IMR-90 (cell line): ENCODE data around the gene TLCD2. TPM values are rescaled to one million over a fixed set of nuclear protein-coding genes. Genes with fewer than 3 reads are reported as not detected.

Source experiments
- ATAC-seq: fragments of 200-7000 bp; cut with Tn5 transposase; 2 replicates; pipeline ENCODE4 v1.9.1; 2020; ENCODE audit warnings: low read depth, mild to moderate bottlenecking, moderate library complexity
- BruUV-seq: library from RNA; stranded (reverse); fragments of 400-500 nt; replicated peaks from 2 replicates; lab custom pipeline; 2021; lab: Mats Ljungman, UMichigan
- CTCF ChIA-PET: fragments of 300-600 bp; formaldehyde crosslinking; extraction: SDS; loops from one replicate; lab custom pipeline; 2021; ENCODE audit warnings: antibody characterized with exemption; lab: Yijun Ruan, JAX
- POLR2A ChIA-PET: fragments of 300-600 bp; sonication (Branson Sonifier 250); formaldehyde crosslinking; loops from one replicate; lab custom pipeline; 2022; ENCODE audit warnings: antibody characterized with exemption; ENCODE audit not compliant: unreplicated experiment; lab: Charles Lee
- DNase-seq: peaks from one replicate; pipeline ENCODE4 v3.0.0; 2013
- H2AFZ ChIP-seq: replicated peaks from 2 replicates; pipeline ENCODE3; 2013; ENCODE audit warnings: low read length, mild to moderate bottlenecking; ENCODE audit not compliant: poor library complexity
- H2AK5ac ChIP-seq: 2 replicates; pipeline ENCODE4 v1.6.1; 2013; ENCODE audit warnings: low read depth, low read length, inconsistent platforms
- H2AK9ac ChIP-seq: replicated peaks from 2 replicates; pipeline ENCODE3; 2013; ENCODE audit warnings: mild to moderate bottlenecking, low read depth, low read length, moderate library complexity; ENCODE audit not compliant: poor library complexity
- H2BK120ac ChIP-seq: 2 replicates; pipeline ENCODE4 v1.6.1; 2013; ENCODE audit warnings: low read depth, low read length, inconsistent platforms
- H2BK15ac ChIP-seq: 3 replicates; pipeline ENCODE4 v1.6.1; 2013; ENCODE audit warnings: low read depth, low read length, inconsistent platforms
- H2BK20ac ChIP-seq: 2 replicates; pipeline ENCODE4 v1.6.1; 2013; ENCODE audit warnings: low read depth, mild to moderate bottlenecking, inconsistent platforms, low read length, moderate library complexity
- H2BK5ac ChIP-seq: 2 replicates; pipeline ENCODE4 v1.6.1; 2013; ENCODE audit warnings: mild to moderate bottlenecking, low read depth, low read length, inconsistent platforms; ENCODE audit not compliant: poor library complexity, severe bottlenecking
- H3K14ac ChIP-seq: replicated peaks from 2 replicates; pipeline ENCODE4 v1.6.1; 2013; ENCODE audit warnings: low read depth, low read length, inconsistent platforms
- H3K18ac ChIP-seq: 2 replicates; pipeline ENCODE4 v1.6.1; 2013; ENCODE audit warnings: low read depth, low read length, control low read depth
- H3K23ac ChIP-seq: 2 replicates; pipeline ENCODE4 v1.6.1; 2013; ENCODE audit warnings: low read depth, low read length, inconsistent platforms
- H3K27ac ChIP-seq: 2 replicates; pipeline ENCODE4 v1.5.1; 2013; ENCODE audit warnings: mild to moderate bottlenecking, control low read depth, low read length; ENCODE audit not compliant: insufficient read depth
- H3K27me3 ChIP-seq: 2 replicates; pipeline ENCODE4 v1.6.1; 2013; ENCODE audit warnings: low read length; ENCODE audit not compliant: control insufficient read depth, insufficient read depth
- H3K36me3 ChIP-seq: 2 replicates; pipeline ENCODE4 v1.6.1; 2013; ENCODE audit warnings: low read length, mixed read lengths; ENCODE audit not compliant: control insufficient read depth, insufficient read depth
- H3K4ac ChIP-seq: 2 replicates; pipeline ENCODE4 v1.6.1; 2013; ENCODE audit warnings: low read depth, low read length, inconsistent platforms
- H3K4me1 ChIP-seq: 2 replicates; pipeline ENCODE4 v1.6.1; 2013; ENCODE audit warnings: low read length, mixed read lengths; ENCODE audit not compliant: control insufficient read depth, insufficient read depth
- H3K4me2 ChIP-seq: 2 replicates; pipeline ENCODE4 v1.6.1; 2013; ENCODE audit warnings: low read depth, mild to moderate bottlenecking, control low read depth, low read length, moderate library complexity
- H3K4me3 ChIP-seq: 2 replicates; pipeline ENCODE4 v1.5.1; 2013; ENCODE audit warnings: low read depth, mild to moderate bottlenecking, control low read depth, low read length, moderate library complexity; ENCODE audit not compliant: insufficient read depth
- H3K56ac ChIP-seq: 2 replicates; pipeline ENCODE4 v1.6.1; 2013; ENCODE audit warnings: low read length, inconsistent platforms; ENCODE audit not compliant: insufficient read depth; ENCODE audit errors: extremely low read depth
- H3K79me1 ChIP-seq, 2 experiments: 2 replicates each; pipeline ENCODE4 v1.6.1; 2013; ENCODE audit warnings: low read length in 2 of 2, inconsistent platforms in 1 of 2, low read depth in 1 of 2
- H3K9ac ChIP-seq: 2 replicates; pipeline ENCODE4 v1.6.1; 2013; ENCODE audit warnings: low read depth, low read length, control low read depth
- H3K9me1 ChIP-seq: 2 replicates; pipeline ENCODE4 v1.6.1; 2013; ENCODE audit warnings: low read length, inconsistent platforms; ENCODE audit not compliant: insufficient read depth
- H3K9me3 ChIP-seq: 2 replicates; pipeline ENCODE4 v1.6.1; 2013; ENCODE audit warnings: low read length; ENCODE audit not compliant: control insufficient read depth, insufficient read depth
- H4K20me1 ChIP-seq: 2 replicates; pipeline ENCODE4 v1.6.1; 2013; ENCODE audit warnings: low read length, inconsistent platforms; ENCODE audit not compliant: insufficient read depth
- H4K5ac ChIP-seq: 2 replicates; pipeline ENCODE4 v1.6.1; 2013; ENCODE audit warnings: mild to moderate bottlenecking, low read depth, low read length, control low read depth
- H4K8ac ChIP-seq, 2 experiments: 2 replicates each; pipeline ENCODE4 v1.6.1; 2013; ENCODE audit warnings: low read depth in 2 of 2, low read length in 2 of 2, control low read depth in 1 of 2, inconsistent platforms in 1 of 2
- H4K91ac ChIP-seq: 2 replicates; pipeline ENCODE4 v1.6.1; 2013; ENCODE audit warnings: low read depth, low read length, inconsistent platforms; ENCODE audit not compliant: insufficient read depth
- BHLHE40 ChIP-seq: fragments of 150-350 bp; IDR thresholded peaks from 2 replicates; pipeline ENCODE4 v1.6.1; 2016; ENCODE audit warnings: mild to moderate bottlenecking, low read depth, low read length
- CEBPB ChIP-seq: IDR thresholded peaks from 2 replicates; pipeline ENCODE4 v1.6.1; 2012; ENCODE audit warnings: low read depth, low read length, improper control_type of control experiment
- CTCF ChIP-seq: conservative IDR thresholded peaks from 2 replicates; pipeline ENCODE4 v1.5.1; 2012; ENCODE audit warnings: mild to moderate bottlenecking, low read depth, low read length, improper control_type of control experiment
- ELK1 ChIP-seq: fragments of 150-350 bp; IDR thresholded peaks from 2 replicates; pipeline ENCODE4 v1.6.1; 2016; ENCODE audit warnings: low read depth, mild to moderate bottlenecking, low read length, moderate library complexity, borderline replicate concordance
- FOS ChIP-seq: fragments of 150-350 bp; IDR thresholded peaks from 2 replicates; pipeline ENCODE4 v1.6.1; 2016; ENCODE audit warnings: low read depth, low read length
- MAFK ChIP-seq: IDR thresholded peaks from 2 replicates; pipeline ENCODE4 v1.6.1; 2012; ENCODE audit warnings: low read depth, low read length, improper control_type of control experiment
- MAZ ChIP-seq: IDR thresholded peaks from 2 replicates; pipeline ENCODE4 v1.6.1; 2012; ENCODE audit warnings: low read depth, mild to moderate bottlenecking, low read length, improper control_type of control experiment, moderate library complexity, borderline replicate concordance
- MXI1 ChIP-seq: IDR thresholded peaks from 2 replicates; pipeline ENCODE4 v1.6.1; 2012; ENCODE audit warnings: low read depth, mild to moderate bottlenecking, low read length, moderate library complexity, borderline replicate concordance
- NFE2L2 ChIP-seq: fragments of 150-350 bp; IDR thresholded peaks from 2 replicates; pipeline ENCODE4 v1.6.1; 2016; ENCODE audit warnings: low read depth, mild to moderate bottlenecking, low read length
- POLR2A ChIP-seq: IDR thresholded peaks from 2 replicates; pipeline ENCODE4 v1.6.1; 2012; ENCODE audit warnings: mild to moderate bottlenecking, low read depth, low read length
- RAD21 ChIP-seq: IDR thresholded peaks from 2 replicates; pipeline ENCODE4 v1.6.1; 2012; ENCODE audit warnings: low read length, improper control_type of control experiment
- RCOR1 ChIP-seq: IDR thresholded peaks from 2 replicates; pipeline ENCODE4 v1.6.1; 2012; ENCODE audit warnings: mild to moderate bottlenecking, low read length, improper control_type of control experiment; ENCODE audit not compliant: insufficient replicate concordance
- RFX5 ChIP-seq: IDR thresholded peaks from 2 replicates; pipeline ENCODE4 v1.8.0; 2012; ENCODE audit warnings: low read depth, mild to moderate bottlenecking, low read length, moderate library complexity
- SMC3 ChIP-seq: fragments of 150-350 bp; IDR thresholded peaks from 2 replicates; pipeline ENCODE4 v1.6.1; 2016; ENCODE audit warnings: low read depth, mild to moderate bottlenecking, antibody characterized with exemption, low read length, moderate library complexity
- USF2 ChIP-seq: fragments of 150-350 bp; IDR thresholded peaks from 2 replicates; pipeline ENCODE4 v1.6.1; 2017; ENCODE audit warnings: mild to moderate bottlenecking, antibody characterized with exemption, low read length, low read depth
- WGBS, 2 experiments: methylation state at CpG; one replicate each; pipeline versions ENCODE4 v1.1.5 to v1.1.7; 2013; ENCODE audit warnings: missing lambda C conversion rate in 2 of 2; ENCODE audit not compliant: insufficient read length in 1 of 2; ENCODE audit errors: extremely low coverage in 2 of 2; 5-methylcytosine and 5-hydroxymethylcytosine counted together
- dilution Hi-C: fragments of 300-500 bp; cut with HindIII; formaldehyde crosslinking; loops from one replicate; pipeline ENCODE4 v1.14.3; 2018; ENCODE audit warnings: low sequenced_read_pairs; ENCODE audit not compliant: unreplicated experiment
- in situ Hi-C: fragments of 300-500 bp; cut with MboI; formaldehyde crosslinking; loops from 3 replicates; pipeline ENCODE4 v1.14.3; 2019; ENCODE audit warnings: low sequenced_read_pairs, inconsistent platforms, mixed read lengths
- intact Hi-C: fragments of 100-400 bp; cut with micrococcal nuclease; formaldehyde crosslinking; loops from 2 replicates; pipeline ENCODE4 v1.10.0; 2022
- polyA plus RNA-seq, 3 experiments: library from polyadenylated mRNA; depleted of rRNA; stranded (reverse); fragments of >200 nt; gene quantifications; 2 replicates each; pipeline ENCODE4 v1.2.3, GENCODE V29; 2012; ENCODE audit warnings: low replicate concordance in 1 of 3
- total RNA-seq: library from RNA; depleted of rRNA; stranded (reverse); fragments of >200 nt; gene quantifications from 2 replicates; pipeline ENCODE4 v1.2.3, GENCODE V29; 2012

Gene TLCD2
- total and polyA plus RNA-seq, 2 of the 4 experiments (the other 2 are of a cell fraction) = 0.72 to 1.2 TPM

DNA sequence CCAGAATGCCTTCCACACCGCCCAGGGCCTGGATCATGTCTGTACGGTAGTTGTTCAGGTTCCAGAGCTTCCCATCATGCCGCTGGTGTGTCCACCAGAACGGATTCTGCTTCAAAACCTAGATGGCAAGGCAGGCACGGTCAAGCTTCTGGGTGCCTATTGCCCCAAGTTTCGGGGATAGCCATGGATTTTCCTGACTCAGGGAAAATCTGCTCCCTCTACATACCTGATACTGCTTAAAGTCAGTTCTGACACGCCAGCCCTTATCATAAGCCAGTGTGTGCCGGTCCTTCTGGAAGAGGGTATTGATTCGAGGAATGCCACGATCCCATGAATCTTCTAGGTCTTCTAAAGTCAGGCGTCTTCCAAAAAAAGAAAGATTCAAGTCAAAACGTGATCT lies 49.1 kb downstream of the TLCD2 start:
- 100% methylated on average over 4 of the region's 12 CpGs; no CpG with 5 or more reads in 1 of the 2 experiments for WGBS, 2 experiments
- TSS peak; percentile 97 for BruUV-seq
- Histone ChIP-seq H2AK5ac (no peak overlapping the region), H4K5ac (no peak overlapping the region), H3K14ac (no peak overlapping the region), H3K56ac (no peak overlapping the region), H3K27me3 (no peaks in the 10 kb centered on the region), H3K36me3 (peaks cover 73% of the 10 kb centered on the region), H3K4me1 (no peaks in the 10 kb centered on the region), H3K4me3 (no peak overlapping the region), H2BK5ac (no peak overlapping the region), H4K8ac (no peak overlapping the region), H3K4ac (no peak overlapping the region), H2BK120ac (no peak overlapping the region), H3K9me3 (no peaks in the 10 kb centered on the region), H2AFZ (no peak overlapping the region), H2AK9ac (no peak overlapping the region), H4K91ac (no peak overlapping the region), H3K79me1 (peaks cover 26 to 57% of the 10 kb centered on the region in 2 experiments), H3K4me2 (no peak overlapping the region), H2BK20ac (no peak overlapping the region), H3K9me1 (peaks cover 6% of the 10 kb centered on the region; the same call in 1 of the 2 replicates), H3K18ac (no peak overlapping the region), H4K20me1 (peaks cover 11% of the 10 kb centered on the region), H3K23ac (no peak overlapping the region), H2BK15ac (no peak overlapping the region), H3K9ac (no peak overlapping the region), H3K27ac (no peak overlapping the region)
- ChIA-PET CTCF (interaction anchor here (1.3 kb wide), 1 partner anchor 9 kb away, joined by 3 read pairs; no protein-coding TSS in a partner anchor), POLR2A (no interaction called here)
- intact Hi-C loops = no loop called here
- in situ Hi-C loops = no loop called here
- dilution Hi-C loops = no loop called here
- ATAC-seq = no peak
- no peak for DNase-seq
- TF ChIP-seq ELK1 = no peak
- no peak for TF ChIP-seq MAZ
- no peak for TF ChIP-seq USF2
- no peak for TF ChIP-seq CEBPB
- TF ChIP-seq BHLHE40 = no peak
- no peak for TF ChIP-seq MAFK
- no peak for TF ChIP-seq MXI1
- no peak for TF ChIP-seq POLR2A
- no peak for TF ChIP-seq RCOR1
- TF ChIP-seq CTCF = no peak
- TF ChIP-seq NFE2L2 = no peak
- TF ChIP-seq SMC3 = no peak
- TF ChIP-seq RAD21 = no peak
- no peak for TF ChIP-seq RFX5
- TF ChIP-seq FOS = no peak
